GM13976 (cell line): Measurements from ENCODE around the gene IFNGR2.

Source experiments
- DNase-seq: peaks from one replicate; pipeline ENCODE4 v3.0.0; 2012; ENCODE audit warnings: low spot score
- CTCF ChIP-seq: IDR thresholded peaks from 2 replicates; pipeline ENCODE4 v1.5.1; 2012; ENCODE audit warnings: borderline replicate concordance, mild to moderate bottlenecking; ENCODE audit not compliant: insufficient read depth; ENCODE audit errors: extremely low read depth, missing control alignments, control extremely low read depth
- in situ Hi-C: fragments of 300-500 bp; cut with MboI; formaldehyde crosslinking; loops from one replicate; pipeline ENCODE4 v1.12.0; 2022; ENCODE audit warnings: low sequenced_read_pairs, mixed read lengths, inconsistent platforms; ENCODE audit not compliant: unreplicated experiment

Gene IFNGR2

GRCh38 chr21:33419538-33420123 is 16.4 kb downstream of the IFNGR2 start:
- TF ChIP-seq CTCF: no peak
- DNase-seq: no peak
- in situ Hi-C loops: no loop called here

- in situ Hi-C loops: no loop called here
- no peak for TF ChIP-seq CTCF
- DNase-seq: no peak
These were observed 18.6 kb downstream of the IFNGR2 start for GRCh38 chr21:33421713-33422393.

- in situ Hi-C loops: no loop called here
- no peak for DNase-seq
- no peak for TF ChIP-seq CTCF
These were observed 21.0 kb downstream of the IFNGR2 start for GRCh38 chr21:33424214-33424613.

DNA sequence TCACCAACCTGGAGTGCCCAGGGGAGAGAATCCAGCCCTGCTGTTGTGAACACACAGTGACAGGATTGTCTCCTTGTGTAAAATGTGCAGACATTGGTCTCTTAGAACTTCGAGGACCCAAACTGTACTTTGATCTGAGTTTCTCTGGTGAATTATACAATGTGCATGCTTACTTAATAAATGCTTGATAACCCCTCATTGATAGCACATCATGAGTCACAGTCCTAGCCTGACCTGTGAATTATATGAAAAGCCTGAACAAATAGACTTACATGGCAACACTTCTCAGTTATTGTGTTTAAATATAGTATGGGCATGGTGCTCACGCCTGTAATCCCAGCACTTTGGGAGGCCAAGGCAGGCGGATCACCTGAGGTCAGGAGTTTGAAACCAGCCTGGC is 22.6 kb downstream of the IFNGR2 start:
- TF ChIP-seq CTCF: no peak
- DNase-seq: no peak
- in situ Hi-C loops: no loop called here

DNA sequence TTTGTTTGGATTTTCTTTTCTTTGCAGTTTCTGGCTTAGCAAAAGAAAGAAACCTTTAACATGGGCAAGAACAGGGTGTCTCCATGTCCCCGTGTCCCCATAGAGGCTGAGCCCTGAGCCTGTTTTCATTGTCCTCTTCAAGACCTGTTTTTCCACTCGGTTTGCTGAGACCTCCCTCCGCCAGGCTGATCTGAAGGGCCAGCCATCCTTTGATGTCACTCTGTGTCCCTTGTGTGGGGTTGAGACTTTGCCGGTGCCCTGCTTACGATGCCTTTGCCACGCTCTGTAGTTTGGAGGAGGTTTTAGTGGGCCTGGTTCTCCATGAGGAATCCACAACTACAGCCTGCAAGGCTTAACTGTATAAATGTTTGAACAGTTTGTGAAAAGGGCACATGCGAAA is 23.8 kb downstream of the IFNGR2 start:
- no peak for TF ChIP-seq CTCF
- in situ Hi-C loops: no loop called here
- DNase-seq: no peak

DNA sequence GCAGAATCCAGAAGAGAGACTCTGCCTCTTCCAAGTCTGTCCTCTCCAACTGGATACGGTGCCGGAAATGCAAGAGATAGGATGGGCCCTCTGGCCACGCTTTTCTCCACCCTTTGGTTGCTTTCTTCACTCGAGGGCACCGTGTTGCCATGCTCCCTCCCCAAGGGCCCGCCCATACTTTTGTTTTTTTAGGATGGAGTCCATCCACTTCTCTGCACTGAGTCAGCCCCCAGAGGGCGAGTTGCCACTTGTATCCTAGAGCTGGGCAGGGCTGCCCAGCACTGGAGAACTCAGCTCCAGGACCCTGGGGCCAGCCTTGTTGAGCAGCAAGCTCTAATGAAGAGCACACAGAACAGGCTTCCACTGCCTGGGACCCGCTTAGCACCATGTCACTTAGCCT is 25.5 kb downstream of the IFNGR2 start:
- DNase-seq: no peak
- no peak for TF ChIP-seq CTCF
- in situ Hi-C loops: no loop called here
